Measurements from ENCODE around the gene CDHR1. TPM values are rescaled to one million over a fixed set of nuclear protein-coding genes. Genes with fewer than 3 reads are reported as not detected.
A peak's percentile ranks its signal among the peaks of the same experiment; 100 is the strongest.

CDHR1 gene
- total and polyA plus RNA-seq, 10 donors, result 0.53 to 10.6 (median 4.4) TPM

GRCh38 chr10:84181631-84182030 is 12.7 kb upstream of the CDHR1 start:
- no peak for DNase-seq
- Histone ChIP-seq H3K27me3 (replicated peaks in 1 of 7) (no peaks in the 10 kb centered on the region), H3K27ac (no peak overlapping the region)

GRCh38 chr10:84184517-84184916 is 9.8 kb upstream of the CDHR1 start:
- intact Hi-C loops (cut with DNase I; ENCODE audit: low total_unique reads), result no loop called here
- no peak for DNase-seq
- no peaks in the 10 kb centered on the region for H3K36me3 ChIP-seq
- TF ChIP-seq POLR2A (IDR thresholded peaks at IDR 0.05) (no peak), POLR2AphosphoS5 (IDR thresholded peaks at IDR 0.05) (peak in 1 of 3 donors; percentile 34)
- no peaks in the 10 kb centered on the region for H3K9me3 ChIP-seq
- H3K27me3 ChIP-seq (replicated peaks in 1 of 7), result peaks cover 0 to 15% (median 0%) of the 10 kb centered on the region in 7 donors
- peak overlapping the region in 2 of 8 donors; percentile 14 to 36 for H3K27ac ChIP-seq
- WGBS, 5 donors, result 56 to 73% (median 63%) methylated on average over 4 of the region's 4 CpGs
- H3K4me3 ChIP-seq, result no peak overlapping the region
- peaks cover 0 to 8% (median 1%) of the 10 kb centered on the region in 6 donors for H3K4me1 ChIP-seq

More at GRCh38 chr10:84181631-84182030, 12.7 kb upstream of the CDHR1 start:
- TF ChIP-seq POLR2AphosphoS5 (IDR thresholded peaks at IDR 0.05) (no peak), POLR2A (IDR thresholded peaks at IDR 0.05) (no peak), CTCF (IDR thresholded peaks at IDR 0.05 in 8 of 11, conservative IDR thresholded peaks at IDR 0.05 in 3 of 11) (no peak)
- 84 to 100% (median 94%) methylated on average over 3 to 5 of the region's 5 CpGs for WGBS, 5 donors
- Histone ChIP-seq H3K4me3 (no peak overlapping the region), H3K4me1 (peaks cover 0 to 37% (median 23%) of the 10 kb centered on the region in 6 donors), H3K36me3 (no peaks in the 10 kb centered on the region), H3K9me3 (no peaks in the 10 kb centered on the region)
- intact Hi-C loops (cut with DNase I; ENCODE audit: low total_unique reads), result no loop called here

- peak; percentile 51 for DNase-seq
- Histone ChIP-seq H3K36me3 (no peaks in the 10 kb centered on the region), H3K27ac (no peak overlapping the region), H3K4me1 (peaks cover 0 to 6% (median 0%) of the 10 kb centered on the region in 6 donors), H3K27me3 (replicated peaks in 1 of 7) (peaks cover 0 to 16% (median 0%) of the 10 kb centered on the region in 7 donors), H3K4me3 (no peak overlapping the region), H3K9me3 (no peaks in the 10 kb centered on the region)
- WGBS, 5 donors, result 72 to 82% (median 79%) methylated on average over 11 of the region's 11 CpGs
- TF ChIP-seq POLR2AphosphoS5 (IDR thresholded peaks at IDR 0.05), result no peak
- no peak for TF ChIP-seq CTCF (IDR thresholded peaks at IDR 0.05 in 8 of 11, conservative IDR thresholded peaks at IDR 0.05 in 3 of 11)
- TF ChIP-seq POLR2A (IDR thresholded peaks at IDR 0.05), result no peak
- intact Hi-C loops (cut with DNase I; ENCODE audit: low total_unique reads), result no loop called here
These were observed 8.7 kb upstream of the CDHR1 start for GRCh38 chr10:84185526-84186175.

- 52 to 73% (median 63%) methylated on average over 2 to 3 of the region's 3 CpGs for WGBS, 5 donors
- H3K27me3 ChIP-seq (replicated peaks in 1 of 7), result peaks cover 0 to 40% (median 3%) of the 10 kb centered on the region in 7 donors
- TF ChIP-seq POLR2A (IDR thresholded peaks at IDR 0.05) (no peak), CTCF (IDR thresholded peaks at IDR 0.05 in 8 of 11, conservative IDR thresholded peaks at IDR 0.05 in 3 of 11) (no peak), POLR2AphosphoS5 (IDR thresholded peaks at IDR 0.05) (no peak)
- H3K9me3 ChIP-seq, result no peaks in the 10 kb centered on the region
- H3K4me1 ChIP-seq, result peaks cover 0 to 8% (median 1%) of the 10 kb centered on the region in 6 donors
- no peaks in the 10 kb centered on the region for H3K36me3 ChIP-seq
- DNase-seq, result peak; percentile 47
- intact Hi-C loops (cut with DNase I; ENCODE audit: low total_unique reads), result no loop called here
- no peak overlapping the region for H3K4me3 ChIP-seq
- H3K27ac ChIP-seq, result no peak overlapping the region
These were observed 5.5 kb upstream of the CDHR1 start for GRCh38 chr10:84188815-84189214.

Measured in spleen (tissue), 11 donors.